Upper lobe of left lung (tissue), 6 donors: ENCODE results near the gene STK11. TPM values are rescaled to one million over a fixed set of nuclear protein-coding genes. Genes with fewer than 3 reads are reported as not detected.

Source experiments
- ATAC-seq, 2 donors: fragments of 200-7000 bp; cut with Tn5 transposase; one replicate each; pipeline ENCODE4 v1.9.1; 2022; ENCODE audit warnings: mild to moderate bottlenecking in 2 of 2, moderate library complexity in 2 of 2; ENCODE audit not compliant: low FRiP score in 2 of 2
- DNase-seq, 2 donors: peaks; one replicate each; pipeline ENCODE4 v3.0.0-alpha.2; 2019 to 2020
- H3K27ac ChIP-seq, 4 donors: fragments of 200-600 bp; sonication (generic); one replicate each; pipeline ENCODE4 v1.5.1; 2016 to 2019
- H3K27me3 ChIP-seq, 4 donors: fragments of 200-600 bp; sonication (generic); one replicate each; pipeline ENCODE4 v1.5.1; 2017 to 2019
- H3K36me3 ChIP-seq, 4 donors: fragments of 200-600 bp; sonication (generic); one replicate each; pipeline ENCODE4 v1.5.1; 2016 to 2019
- H3K4me1 ChIP-seq, 4 donors: fragments of 200-600 bp; sonication (generic); one replicate each; pipeline ENCODE4 v1.5.1; 2018 to 2019
- H3K4me3 ChIP-seq, 4 donors: fragments of 200-600 bp; sonication (generic); one replicate each; pipeline ENCODE4 v1.5.1; 2017 to 2019; ENCODE audit warnings: mild to moderate bottlenecking in 2 of 4, moderate library complexity in 1 of 4
- H3K9me3 ChIP-seq, 4 donors: fragments of 200-600 bp; sonication (generic); one replicate each; pipeline ENCODE4 v1.5.1; 2018 to 2019
- EP300 ChIP-seq, 4 donors: sonication (generic); formaldehyde crosslinking; IDR thresholded peaks; one replicate each; pipeline ENCODE4 v1.5.1; 2017; ENCODE audit warnings: antibody characterized with exemption in 4 of 4, control low read depth in 2 of 4
- POLR2A ChIP-seq, 4 donors: fragments of 450-650 bp; IDR thresholded peaks; one replicate each; pipeline ENCODE4 v1.5.1; 2016 to 2017; ENCODE audit warnings: antibody characterized with exemption in 4 of 4, mild to moderate bottlenecking in 2 of 4
- POLR2AphosphoS5 ChIP-seq, 2 donors: sonication (generic); formaldehyde crosslinking; IDR thresholded peaks; one replicate each; pipeline ENCODE4 v1.5.1; 2017; ENCODE audit warnings: antibody characterized with exemption in 2 of 2
- WGBS, 2 donors: methylation state at CpG; one replicate each; pipeline ENCODE4 v1.1.5; 2017 to 2018; 5-methylcytosine and 5-hydroxymethylcytosine counted together
- total RNA-seq, 6 donors: library from RNA; depleted of rRNA in 4 of 6; stranded (reverse); fragments of >200 nt in 4 of 6; gene quantifications; one replicate each; pipeline versions ENCODE4 v1.1.0 to v1.2.1, GENCODE V29; 2016 to 2021
- TF ChIP-seq, protein P1 (sequence below), 6 experiments: fragments of 450-650 bp in 4 of 6; fragments of 200-600 bp in 2 of 6; sonication (generic) in 2 of 6; IDR thresholded peaks; one replicate each; pipeline ENCODE4 v1.5.1; 2016 to 2019; ENCODE audit warnings: antibody characterized with exemption in 6 of 6
- donor health status: DM: no; HTN: no; CAD: no; lungs with moderate emphysema.
- donor health status: DM: no; HTN: yes; CAD: no; lungs with severe emphysema.

Gene STK11
- total RNA-seq, 6 donors from 2014 or later = 50.2 to 168 (median 63.2) TPM

DNA sequence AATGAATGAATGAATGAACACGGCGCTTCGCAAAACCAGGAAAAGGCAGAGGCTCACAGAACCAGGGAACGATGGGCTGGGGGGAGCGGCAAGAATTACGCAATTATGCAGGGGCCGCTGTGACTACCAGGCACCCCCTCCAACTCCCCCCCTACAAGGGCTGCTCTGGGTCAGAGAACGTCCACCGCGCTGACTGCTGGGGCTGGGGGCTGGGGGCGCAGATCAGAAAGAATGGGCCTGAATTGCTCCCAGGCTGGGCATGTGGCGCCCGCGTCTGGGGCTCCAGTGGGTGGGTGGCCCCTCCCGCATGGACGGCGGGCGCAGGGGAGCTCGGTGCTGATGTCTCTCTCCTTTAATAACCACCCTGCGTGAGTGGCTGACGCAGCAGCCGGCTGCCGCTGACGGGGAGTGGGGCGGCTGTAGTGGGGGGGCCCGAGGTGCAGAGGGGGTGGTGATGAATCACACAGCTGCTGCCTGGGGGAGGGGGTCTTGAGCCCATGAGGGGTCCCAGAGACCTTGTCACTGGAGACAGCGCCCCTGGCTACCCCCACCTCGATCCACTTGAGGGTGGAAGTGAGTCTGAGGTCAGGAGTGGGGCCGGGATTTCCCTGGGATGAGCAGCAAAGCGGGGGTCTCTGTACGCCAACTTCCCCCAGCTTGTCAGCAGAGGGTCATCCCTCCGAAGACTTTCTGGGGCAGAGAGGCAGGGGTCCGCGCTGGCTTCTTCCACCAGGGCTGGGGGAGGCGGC is 62.1 kb downstream of the STK11 start:
- H3K27ac ChIP-seq = peak overlapping the region in 2 of 4 donors; percentile 55 to 100
- 18 to 40% methylated on average over 9 to 24 of the region's 35 CpGs for WGBS, 2 donors
- peaks cover 72 to 89% (median 79%) of the 10 kb centered on the region in 4 donors for H3K4me1 ChIP-seq
- no peaks in the 10 kb centered on the region for H3K27me3 ChIP-seq
- peak in 1 of 2 donors; percentile 85 for DNase-seq
- H3K4me3 ChIP-seq = peak overlapping the region in 2 of 4 donors; percentile 51 to 60
- no peaks in the 10 kb centered on the region for H3K9me3 ChIP-seq
- peaks cover 13 to 26% (median 18%) of the 10 kb centered on the region in 4 donors for H3K36me3 ChIP-seq
- no peak for TF ChIP-seq EP300 (IDR thresholded peaks at IDR 0.05)
- TF ChIP-seq, protein P1, sequence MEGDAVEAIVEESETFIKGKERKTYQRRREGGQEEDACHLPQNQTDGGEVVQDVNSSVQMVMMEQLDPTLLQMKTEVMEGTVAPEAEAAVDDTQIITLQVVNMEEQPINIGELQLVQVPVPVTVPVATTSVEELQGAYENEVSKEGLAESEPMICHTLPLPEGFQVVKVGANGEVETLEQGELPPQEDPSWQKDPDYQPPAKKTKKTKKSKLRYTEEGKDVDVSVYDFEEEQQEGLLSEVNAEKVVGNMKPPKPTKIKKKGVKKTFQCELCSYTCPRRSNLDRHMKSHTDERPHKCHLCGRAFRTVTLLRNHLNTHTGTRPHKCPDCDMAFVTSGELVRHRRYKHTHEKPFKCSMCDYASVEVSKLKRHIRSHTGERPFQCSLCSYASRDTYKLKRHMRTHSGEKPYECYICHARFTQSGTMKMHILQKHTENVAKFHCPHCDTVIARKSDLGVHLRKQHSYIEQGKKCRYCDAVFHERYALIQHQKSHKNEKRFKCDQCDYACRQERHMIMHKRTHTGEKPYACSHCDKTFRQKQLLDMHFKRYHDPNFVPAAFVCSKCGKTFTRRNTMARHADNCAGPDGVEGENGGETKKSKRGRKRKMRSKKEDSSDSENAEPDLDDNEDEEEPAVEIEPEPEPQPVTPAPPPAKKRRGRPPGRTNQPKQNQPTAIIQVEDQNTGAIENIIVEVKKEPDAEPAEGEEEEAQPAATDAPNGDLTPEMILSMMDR (IDR thresholded peaks at IDR 0.05) = no peak
- no peak for TF ChIP-seq POLR2AphosphoS5 (IDR thresholded peaks at IDR 0.05)
- TF ChIP-seq POLR2A (IDR thresholded peaks at IDR 0.05) = no peak
- ATAC-seq = no peak

- peak in 1 of 2 donors; percentile 87 for DNase-seq
- peak overlapping the region in 3 of 4 donors; percentile 65 to 89 (median 80) for H3K4me3 ChIP-seq
- no peak for ATAC-seq
- H3K4me1 ChIP-seq = peaks cover 73 to 89% (median 80%) of the 10 kb centered on the region in 4 donors
- H3K36me3 ChIP-seq = peaks cover 21 to 34% (median 26%) of the 10 kb centered on the region in 4 donors
- no peak for TF ChIP-seq POLR2AphosphoS5 (IDR thresholded peaks at IDR 0.05)
- TF ChIP-seq, protein P1 (IDR thresholded peaks at IDR 0.05) = no peak
- no peak for TF ChIP-seq EP300 (IDR thresholded peaks at IDR 0.05)
- TF ChIP-seq POLR2A (IDR thresholded peaks at IDR 0.05) = no peak
- 54 to 59% methylated on average over 30 to 40 of the region's 40 CpGs for WGBS, 2 donors
- H3K9me3 ChIP-seq = no peaks in the 10 kb centered on the region
- peak overlapping the region; percentile 55 to 100 (median 99) for H3K27ac ChIP-seq
- no peaks in the 10 kb centered on the region for H3K27me3 ChIP-seq
Measured at GRCh38 chr19:1268226-1269064, 62.9 kb downstream of the STK11 start.

DNA sequence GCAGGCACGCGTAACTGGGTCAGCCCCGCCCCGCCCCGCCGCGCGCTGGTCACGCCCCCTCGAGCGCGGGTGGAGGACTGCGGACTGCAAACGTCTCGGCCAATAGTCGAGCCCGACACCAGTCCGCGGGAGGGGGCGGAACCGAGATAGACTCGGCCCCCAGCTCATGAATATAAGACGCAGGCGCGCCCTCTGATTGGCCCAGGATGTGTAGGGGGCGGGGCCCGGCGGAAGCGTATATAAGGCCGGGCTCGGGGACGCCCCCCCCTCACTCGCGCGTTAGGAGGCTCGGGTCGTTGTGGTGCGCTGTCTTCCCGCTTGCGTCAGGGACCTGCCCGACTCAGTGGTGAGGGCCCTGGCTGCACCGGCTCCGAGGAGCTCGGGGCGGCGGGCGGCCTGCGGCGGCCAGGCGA is 63.5 kb downstream of the STK11 start, which contains the start of gene CIRBP:
TSS of gene CIRBP (plus strand) at position 268 of the 413 bp plus-strand sequence. CDS start 1,602 bp downstream, outside the sequence.
- DNase-seq = peak; percentile 100
- H3K4me3 ChIP-seq = peak within 1 kb of the TSS; percentile 65 to 89 (median 75)
- H3K4me1 ChIP-seq = peaks cover 79 to 92% (median 84%) of the 10 kb centered on the region in 4 donors
- ATAC-seq = peak; percentile 84 to 92
- 1% methylated on average over 40 of the region's 50 CpGs; no CpG with 5 or more reads in 1 of the 2 donors for WGBS, 2 donors
- H3K9me3 ChIP-seq = no peaks in the 10 kb centered on the region
- peaks cover 25 to 40% (median 32%) of the 10 kb centered on the region in 4 donors for H3K36me3 ChIP-seq
- TF ChIP-seq POLR2AphosphoS5 (IDR thresholded peaks at IDR 0.05) = peak; percentile 98 to 100
- peak in 1 of 4 donors; percentile 63 for TF ChIP-seq EP300 (IDR thresholded peaks at IDR 0.05)
- TF ChIP-seq POLR2A (IDR thresholded peaks at IDR 0.05) = peak; percentile 96 to 100 (median 98)
- TF ChIP-seq, protein P1 (IDR thresholded peaks at IDR 0.05) = peak in 2 of 6 experiments; percentile 34 to 40
- H3K27ac ChIP-seq = peak within 1 kb of the TSS; percentile 94 to 100 (median 99)
- no peaks in the 10 kb centered on the region for H3K27me3 ChIP-seq

DNA sequence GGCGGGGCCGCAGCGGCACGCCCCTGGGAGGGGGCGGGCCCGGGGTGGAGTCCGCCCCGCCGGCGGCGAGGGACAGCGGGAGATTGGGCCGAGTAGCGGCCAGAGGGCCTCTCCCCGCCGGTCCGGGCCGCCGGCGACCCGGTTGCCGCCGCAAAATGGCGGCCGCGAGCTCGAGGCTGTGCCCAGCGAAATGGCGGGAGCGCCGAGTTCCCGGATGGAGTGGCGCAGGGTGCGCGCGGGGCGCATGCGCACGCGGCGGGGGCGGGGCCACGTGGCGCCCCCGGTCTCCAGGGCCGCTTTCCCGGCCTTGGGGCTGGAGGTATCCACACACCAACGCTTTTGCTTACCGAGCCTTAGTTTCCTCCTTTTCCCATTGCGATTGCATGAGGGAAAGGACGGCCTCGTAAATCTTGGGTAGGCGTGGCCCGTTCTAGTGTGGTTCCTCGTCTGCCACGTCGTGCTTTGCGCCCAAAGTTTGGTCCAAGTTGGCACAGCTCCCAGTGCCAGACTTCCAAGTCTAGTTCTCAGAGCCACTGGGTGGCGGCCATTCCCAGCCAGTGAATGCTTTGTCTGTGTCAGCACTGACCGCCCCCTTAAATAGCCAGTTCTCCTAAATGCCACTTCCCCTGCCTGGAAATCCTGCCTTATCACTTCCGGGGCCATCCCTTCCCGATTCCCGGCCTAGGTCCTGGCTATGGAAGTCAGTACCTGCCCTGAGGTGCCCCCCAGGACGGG is 64.1 kb downstream of the STK11 start:
- no peaks in the 10 kb centered on the region for H3K27me3 ChIP-seq
- WGBS, 2 donors = 2 to 3% methylated on average over 12 to 13 of the region's 64 CpGs
- peak overlapping the region; percentile 65 to 89 (median 75) for H3K4me3 ChIP-seq
- H3K4me1 ChIP-seq = peaks cover 85 to 93% (median 88%) of the 10 kb centered on the region in 4 donors
- TF ChIP-seq POLR2AphosphoS5 (IDR thresholded peaks at IDR 0.05) (peak; percentile 7 to 75), EP300 (IDR thresholded peaks at IDR 0.05) (peak in 3 of 4 donors; percentile 9 to 42 (median 26)), POLR2A (IDR thresholded peaks at IDR 0.05) (no peak)
- TF ChIP-seq, protein P1 (IDR thresholded peaks at IDR 0.05) = peak in 1 of 6 experiments; percentile 21
- ATAC-seq (peak in 1 of 2 donors; percentile 53), DNase-seq (peak; percentile 86 to 97)
- H3K36me3 ChIP-seq = peaks cover 30 to 46% (median 38%) of the 10 kb centered on the region in 4 donors
- H3K27ac ChIP-seq = peak overlapping the region; percentile 94 to 100 (median 99)
- no peaks in the 10 kb centered on the region for H3K9me3 ChIP-seq
